Vagina (tissue), 2 donors: ENCODE measurements around the gene LRP11. TPM values are rescaled to one million over a fixed set of nuclear protein-coding genes. Genes with fewer than 3 reads are reported as not detected.
A peak's percentile ranks its signal among the peaks of the same experiment; 100 is the strongest.
"Not testable (repeated sequence)": the region's sequence is repeated elsewhere in the genome, so short reads cannot be mapped to it uniquely, and the experiment has no call there.

Experiments used
- DNase-seq, 2 donors: peaks; one replicate each; pipeline ENCODE4 v3.0.0-alpha.2; 2017; ENCODE audit errors: extremely low spot score in 2 of 2
- H3K27ac ChIP-seq: fragments of 200-600 bp; sonication (generic); one replicate; pipeline ENCODE4 v1.5.1; 2019
- H3K27me3 ChIP-seq: fragments of 200-600 bp; sonication (generic); one replicate; pipeline ENCODE4 v1.5.1; 2019
- H3K36me3 ChIP-seq, 2 donors: fragments of 200-600 bp; sonication (generic); one replicate each; pipeline ENCODE4 v1.5.1; 2017 to 2019
- H3K4me1 ChIP-seq: fragments of 200-600 bp; sonication (generic); one replicate; pipeline ENCODE4 v1.5.1; 2019
- H3K4me3 ChIP-seq, 2 donors: fragments of 200-600 bp; sonication (generic); 1 replicate in 1 of 2; 2 replicates in 1 of 2; pipeline ENCODE4 v1.5.1; 2016 to 2019
- H3K9me3 ChIP-seq: fragments of 200-600 bp; sonication (generic); one replicate; pipeline ENCODE4 v1.5.1; 2019
- CTCF ChIP-seq, 3 experiments: fragments of 450-650 bp in 2 of 3; fragments of 200-600 bp in 1 of 3; sonication (generic) in 1 of 3; IDR thresholded peaks; one replicate each; pipeline ENCODE4 v1.5.1; 2017 to 2019; ENCODE audit warnings: antibody characterized with exemption in 3 of 3, mild to moderate bottlenecking in 2 of 3, moderate library complexity in 2 of 3
- POLR2A ChIP-seq, 2 donors: fragments of 450-650 bp; IDR thresholded peaks; one replicate each; pipeline ENCODE4 v1.6.1; 2017; ENCODE audit warnings: antibody characterized with exemption in 2 of 2, mild to moderate bottlenecking in 2 of 2, moderate library complexity in 2 of 2
- POLR2AphosphoS5 ChIP-seq, 2 donors: sonication (generic); formaldehyde crosslinking; IDR thresholded peaks; one replicate each; pipeline ENCODE4 v1.9.0; 2017; ENCODE audit warnings: antibody characterized with exemption in 2 of 2, mild to moderate bottlenecking in 2 of 2, low read depth in 1 of 2; ENCODE audit not compliant: insufficient read depth in 1 of 2
- intact Hi-C: fragments of 100-400 bp; cut with DNase I; formaldehyde crosslinking; loops from one replicate; pipeline ENCODE4 v1.15.1; 2023
- total RNA-seq: library from RNA; depleted of rRNA; stranded (reverse); fragments of >200 nt; gene quantifications from one replicate; pipeline ENCODE4 v1.2.3, GENCODE V29; 2016

Gene LRP11
- total RNA-seq = 35.1 TPM

GRCh38 chr6:149863698-149864577 lies at the start of gene LRP11:
TSS of gene LRP11 (minus strand) at chr6:149864359. CDS start at chr6:149864020, 339 bp downstream.
- TF ChIP-seq POLR2A (IDR thresholded peaks at IDR 0.05) (peak in 1 of 2 donors; percentile 71), POLR2AphosphoS5 (IDR thresholded peaks at IDR 0.05; ENCODE audit: insufficient read depth in 1 of 2, low read depth in 1 of 2) (peak in 1 of 2 donors; percentile 86), CTCF (IDR thresholded peaks at IDR 0.05) (no peak)
- H3K27me3 ChIP-seq = no peaks in the 10 kb centered on the region
- H3K27ac ChIP-seq = peak within 1 kb of the TSS; percentile 96
- peaks cover 36% of the 10 kb centered on the region for H3K4me1 ChIP-seq
- no peaks in the 10 kb centered on the region for H3K9me3 ChIP-seq
- H3K4me3 ChIP-seq = peak within 1 kb of the TSS; percentile 63 to 68
- DNase-seq = peak in 1 of 2 donors; percentile 79
- intact Hi-C loops = loop anchor here (2.0 kb wide), 1 partner anchor 59 kb away; the partner anchor contains the start of gene RAET1G
- H3K36me3 ChIP-seq = no peaks in the 10 kb centered on the region

- Histone ChIP-seq H3K27ac (no peak overlapping the region), H3K27me3 (no peaks in the 10 kb centered on the region), H3K36me3 (no peaks in the 10 kb centered on the region), H3K4me1 (no peaks in the 10 kb centered on the region), H3K9me3 (peaks cover under 1% of the 10 kb centered on the region), H3K4me3 (no peak overlapping the region)
- intact Hi-C loops = no loop called here
- DNase-seq = peak; percentile 37 to 60
- TF ChIP-seq POLR2A (IDR thresholded peaks at IDR 0.05) (no peak), POLR2AphosphoS5 (IDR thresholded peaks at IDR 0.05; ENCODE audit: insufficient read depth in 1 of 2, low read depth in 1 of 2) (no peak), CTCF (IDR thresholded peaks at IDR 0.05) (no peak)
Observed at GRCh38 chr6:149913540-149914240, 49.5 kb upstream of the LRP11 start.

- Histone ChIP-seq H3K4me3 (no peak overlapping the region), H3K9me3 (peaks cover 4% of the 10 kb centered on the region), H3K4me1 (no peaks in the 10 kb centered on the region), H3K27me3 (no peaks in the 10 kb centered on the region), H3K36me3 (no peaks in the 10 kb centered on the region), H3K27ac (no peak overlapping the region)
- peak; percentile 34 to 37 for DNase-seq
- TF ChIP-seq POLR2A (IDR thresholded peaks at IDR 0.05) (no peak), CTCF (IDR thresholded peaks at IDR 0.05) (no peak), POLR2AphosphoS5 (IDR thresholded peaks at IDR 0.05; ENCODE audit: insufficient read depth in 1 of 2, low read depth in 1 of 2) (no peak)
- intact Hi-C loops = no loop called here
Observed at GRCh38 chr6:149913085-149913484, 48.9 kb upstream of the LRP11 start.

GRCh38 chr6:149912680-149913079 lies 48.5 kb upstream of the LRP11 start:
- H3K36me3 ChIP-seq, H3K27ac ChIP-seq, H3K27me3 ChIP-seq, H3K4me1 ChIP-seq, H3K4me3 ChIP-seq, H3K9me3 ChIP-seq, intact Hi-C loops: not testable (repeated sequence)
- peak; percentile 37 to 47 for DNase-seq

GRCh38 chr6:149910721-149911151 lies 46.6 kb upstream of the LRP11 start:
- Histone ChIP-seq H3K27ac (no peak overlapping the region), H3K4me1 (no peaks in the 10 kb centered on the region), H3K36me3 (no peaks in the 10 kb centered on the region), H3K27me3 (no peaks in the 10 kb centered on the region), H3K9me3 (peaks cover 4% of the 10 kb centered on the region), H3K4me3 (no peak overlapping the region)
- TF ChIP-seq POLR2AphosphoS5 (IDR thresholded peaks at IDR 0.05; ENCODE audit: insufficient read depth in 1 of 2, low read depth in 1 of 2) (no peak), POLR2A (IDR thresholded peaks at IDR 0.05) (no peak), CTCF (IDR thresholded peaks at IDR 0.05) (no peak)
- peak in 1 of 2 donors; percentile 37 for DNase-seq
- intact Hi-C loops = no loop called here
